ENCODE measurements around the gene PMIS2. TPM values are rescaled to one million over a fixed set of nuclear protein-coding genes. Genes with fewer than 3 reads are reported as not detected.

PMIS2 gene
- total RNA-seq, 1 experiment from 2014 or later: not detected

DNA sequence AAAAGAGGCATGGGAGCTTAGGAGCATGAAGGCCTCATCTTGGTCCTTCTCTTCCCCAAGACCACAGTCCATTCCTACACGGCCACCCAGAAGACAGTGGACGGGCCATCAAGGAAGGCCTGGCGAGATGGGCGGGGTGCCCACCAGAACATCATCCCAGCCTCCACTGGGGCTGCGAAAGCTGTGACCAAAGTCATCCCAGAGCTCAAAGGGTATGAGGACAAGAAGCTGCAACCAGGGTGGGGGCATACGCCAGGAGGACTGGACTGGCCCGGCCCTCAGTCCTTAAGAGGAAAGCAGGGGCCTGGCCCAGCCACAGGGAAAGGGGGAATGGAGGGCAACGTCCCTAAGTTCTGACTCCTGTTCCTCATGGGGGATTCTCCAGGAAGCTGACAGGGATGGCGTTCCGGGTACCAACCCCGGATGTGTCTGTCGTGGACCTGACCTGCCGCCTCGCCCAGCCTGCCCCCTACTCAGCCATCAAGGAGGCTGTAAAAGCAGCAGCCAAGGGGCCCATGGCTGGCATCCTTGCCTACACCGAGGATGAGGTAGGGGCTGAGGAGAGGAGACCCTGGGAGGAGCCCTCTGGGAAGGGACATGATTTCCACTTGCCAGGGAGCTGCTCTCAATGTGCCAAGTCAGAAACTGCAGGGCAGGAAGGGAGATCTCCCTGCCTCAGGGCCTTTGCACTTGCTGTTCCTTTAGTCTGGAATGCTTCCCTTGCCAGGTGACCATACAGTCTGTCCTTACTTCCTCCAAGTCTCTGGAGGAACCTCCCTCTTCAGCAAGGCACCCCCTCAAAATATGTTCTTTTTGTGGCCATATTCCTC lies 42.5 kb upstream of the PMIS2 start:
- BruUV-seq (replicated peaks): no TSS peak
- peak overlapping the region; percentile 98 for H3K4me2 ChIP-seq (ENCODE audit: low read length)
- peaks cover 11 to 42% of the 10 kb centered on the region in 2 experiments; a peak in 3 of 4 replicates for H3K36me3 ChIP-seq (ENCODE audit: control insufficient read depth in 1 of 2, insufficient read depth in 2 of 2, low read length in 2 of 2)
- no peaks in the 10 kb centered on the region for H4K20me1 ChIP-seq (ENCODE audit: insufficient read depth)
- H3K27ac ChIP-seq (ENCODE audit: low read depth, low read length): no peak overlapping the region
- no peaks in the 10 kb centered on the region for H3K9me3 ChIP-seq (ENCODE audit: control insufficient read depth in 1 of 2, insufficient read depth in 1 of 2, low read depth in 1 of 2, low read length in 2 of 2)
- H2AFZ ChIP-seq (ENCODE audit: low read depth, low read length, poor library complexity, severe bottlenecking): no peak overlapping the region
- POLR2A ChIA-PET: interaction anchor here (0.8 kb wide), 1 partner anchor 100 kb away, joined by 3 read pairs; no protein-coding TSS in a partner anchor
- DNase-seq (ENCODE audit: low read depth, low spot score) (no peak), ATAC-seq (no peak)
- peaks cover 53% of the 10 kb centered on the region for H3K79me2 ChIP-seq (ENCODE audit: insufficient read depth, low read length)
- no peak for TF ChIP-seq REST (IDR thresholded peaks at IDR 0.05; ENCODE audit: low read depth)
- TF ChIP-seq POLR2AphosphoS5 (IDR thresholded peaks at IDR 0.05; ENCODE audit: low read depth, low read length): 0 out of 2 replicates have a peak, but pooled peaks have one; percentile 15
- H3K27me3 ChIP-seq (ENCODE audit: insufficient read depth, low read length): no peaks in the 10 kb centered on the region
- H3K9ac ChIP-seq (ENCODE audit: low read length): peak overlapping the region; percentile 100; the same call in 1 of the 2 replicates
- CTCF ChIA-PET: no interaction called here
- intact Hi-C loops (cut with micrococcal nuclease): loop anchor here (10.0 kb wide), 1 partner anchor 391 kb away; the partner anchor contains the start of gene LRFN3
- H3K9me2 ChIP-seq (ENCODE audit: insufficient read depth): no peaks in the 10 kb centered on the region
- H3K4me1 ChIP-seq (ENCODE audit: control insufficient read depth in 1 of 2, insufficient read depth in 2 of 2, low read length in 2 of 2): peaks cover 9 to 18% of the 10 kb centered on the region in 2 experiments
- RAD21 ChIA-PET (ENCODE audit: low non-redundant PET in 1 of 2, low total read pairs in 2 of 2, uncharacterized antibody in 2 of 2, unreplicated experiment in 2 of 2): no interaction called here
- H3K4me3 ChIP-seq (replicated peaks in 1 of 2; ENCODE audit: low read depth in 1 of 2, low read length in 2 of 2): peak overlapping the region; percentile 69 to 100

All from HCT116 (cell line).